Measurements from ENCODE around the gene PLXND1.

The PLXND1 gene

DNA sequence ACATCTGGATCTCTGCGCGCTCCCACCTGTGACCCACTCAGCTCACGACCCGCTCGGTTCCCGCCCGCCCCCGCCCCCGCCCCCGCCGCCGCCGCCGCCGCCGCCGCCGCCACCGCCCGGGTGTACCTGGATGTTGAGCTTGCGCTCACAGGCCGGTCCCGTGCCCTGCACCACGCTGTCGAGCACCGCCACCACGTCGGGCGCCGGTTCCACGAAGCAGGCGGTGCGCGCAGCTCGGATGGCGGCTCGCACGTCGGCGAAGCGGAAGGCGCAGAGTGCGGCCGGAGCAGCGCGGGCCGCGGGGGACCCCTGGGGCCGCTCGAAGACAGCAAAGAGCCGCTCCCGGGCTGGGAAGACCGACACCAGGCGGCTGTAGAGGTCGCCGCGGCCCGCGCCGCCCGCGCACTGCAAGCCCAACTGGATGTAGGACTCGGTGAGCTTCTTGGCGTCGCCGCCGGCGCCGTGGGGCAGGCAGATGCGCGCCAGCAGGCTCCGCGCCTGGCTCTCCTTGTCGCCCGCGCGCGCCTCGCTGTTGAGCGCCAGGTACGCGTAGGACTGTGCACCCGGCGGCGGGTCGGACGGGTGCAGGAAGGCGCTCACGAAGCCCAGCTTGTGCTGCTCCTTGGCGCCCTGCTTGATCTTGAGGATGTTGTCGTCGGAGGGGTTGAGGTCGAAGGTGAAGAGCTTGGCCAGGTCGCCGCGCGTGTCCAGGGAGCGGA, 1.1 kb downstream of the PLXND1 start:
- TF ChIP-seq, protein P1, sequence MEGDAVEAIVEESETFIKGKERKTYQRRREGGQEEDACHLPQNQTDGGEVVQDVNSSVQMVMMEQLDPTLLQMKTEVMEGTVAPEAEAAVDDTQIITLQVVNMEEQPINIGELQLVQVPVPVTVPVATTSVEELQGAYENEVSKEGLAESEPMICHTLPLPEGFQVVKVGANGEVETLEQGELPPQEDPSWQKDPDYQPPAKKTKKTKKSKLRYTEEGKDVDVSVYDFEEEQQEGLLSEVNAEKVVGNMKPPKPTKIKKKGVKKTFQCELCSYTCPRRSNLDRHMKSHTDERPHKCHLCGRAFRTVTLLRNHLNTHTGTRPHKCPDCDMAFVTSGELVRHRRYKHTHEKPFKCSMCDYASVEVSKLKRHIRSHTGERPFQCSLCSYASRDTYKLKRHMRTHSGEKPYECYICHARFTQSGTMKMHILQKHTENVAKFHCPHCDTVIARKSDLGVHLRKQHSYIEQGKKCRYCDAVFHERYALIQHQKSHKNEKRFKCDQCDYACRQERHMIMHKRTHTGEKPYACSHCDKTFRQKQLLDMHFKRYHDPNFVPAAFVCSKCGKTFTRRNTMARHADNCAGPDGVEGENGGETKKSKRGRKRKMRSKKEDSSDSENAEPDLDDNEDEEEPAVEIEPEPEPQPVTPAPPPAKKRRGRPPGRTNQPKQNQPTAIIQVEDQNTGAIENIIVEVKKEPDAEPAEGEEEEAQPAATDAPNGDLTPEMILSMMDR (conservative IDR thresholded peaks at IDR 0.05; ENCODE audit: low read length): no peak
- no peak for TF ChIP-seq EZH2phosphoT487 (IDR thresholded peaks at IDR 0.05; ENCODE audit: borderline replicate concordance)
- Histone ChIP-seq H3K4me1 (ENCODE audit: insufficient read depth, low read length, poor library complexity, severe bottlenecking) (peaks cover 78% of the 10 kb centered on the region), H4K20me1 (ENCODE audit: insufficient read depth, low read length, poor library complexity, severe bottlenecking) (peaks cover 36% of the 10 kb centered on the region), H3K9me3 (ENCODE audit: insufficient read depth, low read depth, low read length) (no peaks in the 10 kb centered on the region), H2AFZ (ENCODE audit: low read length) (peak overlapping the region; percentile 75), H3F3A (ENCODE audit: low read depth) (peaks cover 13% of the 10 kb centered on the region; the same call in 1 of the 2 replicates), H3K36me3 (ENCODE audit: insufficient read depth, low read length) (no peaks in the 10 kb centered on the region), H3K79me2 (ENCODE audit: insufficient read depth, low read length) (peaks cover 59% of the 10 kb centered on the region), H3K27me3 (ENCODE audit: insufficient read depth, low read length, poor library complexity, severe bottlenecking) (no peaks in the 10 kb centered on the region), H3K4me2 (ENCODE audit: low read depth, low read length, poor library complexity, severe bottlenecking) (peak overlapping the region; percentile 95), H3K9ac (ENCODE audit: low read depth, low read length, poor library complexity, severe bottlenecking) (peak overlapping the region; percentile 83), H3K9me2 (replicated peaks; ENCODE audit: low read depth, low read length) (no peaks in the 10 kb centered on the region), H3K4me3 (ENCODE audit: low read length, poor library complexity, severe bottlenecking) (peak overlapping the region; percentile 78)

DNA sequence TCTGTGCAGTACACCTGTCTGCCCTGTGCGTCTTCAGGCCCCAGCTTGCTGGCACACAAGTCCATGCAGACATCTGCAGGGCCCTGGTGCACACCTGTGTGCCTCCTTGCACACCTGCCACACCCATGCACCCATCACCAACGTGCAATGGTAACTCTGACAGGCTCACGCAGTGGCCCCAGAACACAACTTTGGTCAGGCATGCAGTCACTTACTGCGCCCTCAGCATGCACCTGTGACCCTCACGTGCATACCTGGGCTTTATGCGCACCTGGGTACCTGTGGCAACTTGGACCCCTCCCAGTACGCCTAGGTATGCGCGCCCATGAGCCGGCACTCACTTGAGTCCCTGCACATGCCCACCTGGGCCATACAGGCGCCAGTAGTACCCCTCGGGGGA, 1.7 kb downstream of the PLXND1 start:
- no peak for TF ChIP-seq EZH2phosphoT487 (IDR thresholded peaks at IDR 0.05; ENCODE audit: borderline replicate concordance)
- TF ChIP-seq, protein P1 (conservative IDR thresholded peaks at IDR 0.05; ENCODE audit: low read length): no peak
- H3K4me3 ChIP-seq (ENCODE audit: low read length, poor library complexity, severe bottlenecking): peak overlapping the region; percentile 78
- no peaks in the 10 kb centered on the region for H3K9me2 ChIP-seq (replicated peaks; ENCODE audit: low read depth, low read length)
- peak overlapping the region; percentile 95 for H3K4me2 ChIP-seq (ENCODE audit: low read depth, low read length, poor library complexity, severe bottlenecking)
- H3K9me3 ChIP-seq (ENCODE audit: insufficient read depth, low read depth, low read length): no peaks in the 10 kb centered on the region
- H4K20me1 ChIP-seq (ENCODE audit: insufficient read depth, low read length, poor library complexity, severe bottlenecking): peaks cover 36% of the 10 kb centered on the region
- H3K27me3 ChIP-seq (ENCODE audit: insufficient read depth, low read length, poor library complexity, severe bottlenecking): no peaks in the 10 kb centered on the region
- H3K4me1 ChIP-seq (ENCODE audit: insufficient read depth, low read length, poor library complexity, severe bottlenecking): peaks cover 78% of the 10 kb centered on the region
- peaks cover 65% of the 10 kb centered on the region for H3K79me2 ChIP-seq (ENCODE audit: insufficient read depth, low read length)
- H3K36me3 ChIP-seq (ENCODE audit: insufficient read depth, low read length): no peaks in the 10 kb centered on the region
- peak overlapping the region; percentile 53 for H3K9ac ChIP-seq (ENCODE audit: low read depth, low read length, poor library complexity, severe bottlenecking)
- H2AFZ ChIP-seq (ENCODE audit: low read length): no peak overlapping the region
- H3F3A ChIP-seq (ENCODE audit: low read depth): peaks cover 9% of the 10 kb centered on the region; the same call in 1 of the 2 replicates

DNA sequence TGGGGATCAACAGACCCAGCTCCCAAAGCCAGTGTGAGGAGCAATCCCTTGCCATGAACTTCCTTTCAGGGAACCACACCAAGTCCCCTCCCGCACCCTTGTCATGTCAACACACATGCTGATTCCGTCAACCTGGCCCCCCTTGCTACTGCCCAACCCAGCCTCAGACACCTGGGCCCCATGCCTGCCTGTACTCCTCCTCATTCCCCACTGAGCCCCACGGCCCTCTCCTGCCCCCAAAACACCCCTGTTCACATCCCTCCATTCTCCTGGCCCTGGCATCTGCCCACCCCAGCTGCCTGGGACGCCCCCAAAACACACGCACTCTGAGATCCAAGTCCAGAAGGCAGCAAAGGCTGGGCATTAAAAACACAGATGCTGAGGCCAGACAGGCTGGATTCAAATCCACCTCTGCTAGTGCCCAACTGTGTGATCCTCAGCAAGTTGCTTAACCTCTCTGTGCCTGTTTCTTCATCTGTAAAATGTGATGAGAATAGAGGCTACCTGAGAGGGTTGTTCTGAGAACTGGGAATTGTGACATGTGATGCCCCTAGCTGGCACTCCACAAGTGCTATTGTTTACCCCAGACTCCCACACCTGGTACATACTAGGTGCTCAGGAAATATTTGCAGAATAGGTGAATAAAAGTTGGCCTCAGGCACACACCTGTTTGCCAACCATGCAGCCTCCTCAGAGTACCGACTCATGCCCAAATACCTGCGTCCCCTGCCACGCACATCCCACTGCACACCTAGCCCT, 2.3 kb downstream of the PLXND1 start:
- peaks cover 78% of the 10 kb centered on the region for H3K4me1 ChIP-seq (ENCODE audit: insufficient read depth, low read length, poor library complexity, severe bottlenecking)
- H2AFZ ChIP-seq (ENCODE audit: low read length): no peak overlapping the region
- 0 out of 2 replicates have a peak, but pooled peaks cover 4% of the 10 kb centered on the region for H3F3A ChIP-seq (ENCODE audit: low read depth)
- H3K4me3 ChIP-seq (ENCODE audit: low read length, poor library complexity, severe bottlenecking): peak overlapping the region; percentile 78
- peaks cover 71% of the 10 kb centered on the region for H3K79me2 ChIP-seq (ENCODE audit: insufficient read depth, low read length)
- TF ChIP-seq, protein P1 (conservative IDR thresholded peaks at IDR 0.05; ENCODE audit: low read length): no peak
- no peak for TF ChIP-seq EZH2phosphoT487 (IDR thresholded peaks at IDR 0.05; ENCODE audit: borderline replicate concordance)
- H3K27me3 ChIP-seq (ENCODE audit: insufficient read depth, low read length, poor library complexity, severe bottlenecking): no peaks in the 10 kb centered on the region
- H4K20me1 ChIP-seq (ENCODE audit: insufficient read depth, low read length, poor library complexity, severe bottlenecking): peaks cover 36% of the 10 kb centered on the region
- H3K9me2 ChIP-seq (replicated peaks; ENCODE audit: low read depth, low read length): no peaks in the 10 kb centered on the region
- no peaks in the 10 kb centered on the region for H3K9me3 ChIP-seq (ENCODE audit: insufficient read depth, low read depth, low read length)
- peak overlapping the region; percentile 53 for H3K9ac ChIP-seq (ENCODE audit: low read depth, low read length, poor library complexity, severe bottlenecking)
- no peaks in the 10 kb centered on the region for H3K36me3 ChIP-seq (ENCODE audit: insufficient read depth, low read length)
- H3K4me2 ChIP-seq (ENCODE audit: low read depth, low read length, poor library complexity, severe bottlenecking): peak overlapping the region; percentile 95
